HepG2 (cell line): ENCODE data around the gene GRM8. TPM values are rescaled to one million over a fixed set of nuclear protein-coding genes. Genes with fewer than 3 reads are reported as not detected.

Source experiments
- ATAC-seq: fragments of 200-7000 bp; cut with Tn5 transposase; 3 replicates; pipeline ENCODE4 v1.9.1; 2020; ENCODE audit warnings: mild to moderate bottlenecking, moderate library complexity
- BruUV-seq: library from RNA; stranded (reverse); fragments of 400-500 nt; replicated peaks from 2 replicates; lab custom pipeline; 2021; lab: Mats Ljungman, UMichigan
- CTCF ChIA-PET: fragments of 300-600 bp; formaldehyde crosslinking; extraction: SDS; loops from one replicate; lab custom pipeline; 2021; ENCODE audit warnings: low total read pairs, inconsistent platforms, low intra/inter-chr PET ratio; lab: Yijun Ruan, JAX
- POLR2A ChIA-PET: fragments of 350-600 bp; sonication (Branson Sonifier 250); formaldehyde crosslinking; loops from one replicate; lab custom pipeline; 2020; ENCODE audit warnings: antibody characterized with exemption, inconsistent platforms; lab: Yijun Ruan, JAX
- DNase-seq: peaks from one replicate; pipeline ENCODE4 v3.0.0-alpha.2; 2015; ENCODE audit warnings: low spot score
- FAIRE-seq: peaks from 3 replicates; lab custom pipeline; 2011; peaks lifted over from hg19 to GRCh38; lab: Jason Lieb, UNC
- H2AFZ ChIP-seq: one replicate; pipeline ENCODE4 v1.6.1; 2011; ENCODE audit warnings: low read length, inconsistent platforms
- H3K27ac ChIP-seq: fragments of 300-600 bp; 3 replicates; pipeline ENCODE4 v1.8.0; 2011; ENCODE audit warnings: mixed run types, mild to moderate bottlenecking, mixed read lengths, low read length, inconsistent platforms; ENCODE audit not compliant: insufficient read depth; ENCODE audit errors: extremely low read length
- H3K27me3 ChIP-seq, 2 experiments: fragments of 200-600 bp in 1 of 2; 2 replicates in 1 of 2; 3 replicates in 1 of 2; pipeline versions ENCODE4 v1.6.0 to v1.8.0; 2011; ENCODE audit warnings: low read length in 2 of 2, mild to moderate bottlenecking in 2 of 2, moderate library complexity in 2 of 2, inconsistent platforms in 1 of 2; ENCODE audit not compliant: insufficient read depth in 2 of 2, control insufficient read depth in 1 of 2
- H3K36me3 ChIP-seq, 2 experiments: fragments of 200-600 bp in 1 of 2; replicated peaks in 1 of 2; 2 replicates in 1 of 2; 3 replicates in 1 of 2; pipeline versions ENCODE4 v1.5.1 to v1.8.0; 2011; ENCODE audit warnings: low read length in 2 of 2, inconsistent platforms in 1 of 2; ENCODE audit not compliant: insufficient read depth in 2 of 2, control insufficient read depth in 1 of 2
- H3K4me1 ChIP-seq: 2 replicates; pipeline ENCODE4 v1.5.1; 2012; ENCODE audit warnings: low read length, inconsistent platforms; ENCODE audit not compliant: insufficient read depth
- H3K4me2 ChIP-seq: 2 replicates; pipeline ENCODE4 v1.6.0; 2011; ENCODE audit warnings: low read depth, low read length, inconsistent platforms
- H3K4me3 ChIP-seq, 3 experiments: fragments of 200-600 bp in 1 of 3; sonication (generic), shearing (Covaris generic) in 1 of 3; replicated peaks in 1 of 3; 2 replicates each; pipeline ENCODE4 v1.5.1; 2011 to 2016; ENCODE audit warnings: low read length in 3 of 3, inconsistent platforms in 2 of 3, low read depth in 2 of 3, mild to moderate bottlenecking in 2 of 3, control low read depth in 1 of 3, mixed read lengths in 1 of 3; ENCODE audit not compliant: insufficient read depth in 1 of 3
- H3K79me2 ChIP-seq: one replicate; pipeline ENCODE4 v1.6.1; 2011; ENCODE audit warnings: low read length, inconsistent platforms; ENCODE audit not compliant: insufficient read depth
- H3K9ac ChIP-seq: 2 replicates; pipeline ENCODE4 v1.6.0; 2011; ENCODE audit warnings: mild to moderate bottlenecking, low read depth, low read length, inconsistent platforms; ENCODE audit not compliant: insufficient read depth
- H3K9me3 ChIP-seq: 2 replicates; pipeline ENCODE4 v1.5.1; 2012; ENCODE audit warnings: mild to moderate bottlenecking, low read length
- H4K20me1 ChIP-seq: 2 replicates; pipeline ENCODE4 v1.6.0; 2011; ENCODE audit warnings: inconsistent platforms, mild to moderate bottlenecking, low read length, moderate library complexity; ENCODE audit not compliant: insufficient read depth
- HHEX ChIP-seq: IDR thresholded peaks from 2 replicates; pipeline ENCODE4 v1.6.1; 2016; ENCODE audit warnings: control low read depth
- HNRNPUL1 ChIP-seq: fragments of 200-400 bp; formaldehyde crosslinking; IDR thresholded peaks from 2 replicates; pipeline ENCODE4 v1.6.1; 2017; ENCODE audit warnings: low read depth, mild to moderate bottlenecking, low read length, moderate library complexity
- LCORL ChIP-seq, 2 experiments: fragments of 450-650 bp in 1 of 2; sonication (generic) in 1 of 2; formaldehyde crosslinking in 1 of 2; IDR thresholded peaks; 2 replicates each; pipeline versions ENCODE4 v1.5.0 to v1.6.1; 2017 to 2020; ENCODE audit warnings: antibody characterized with exemption in 1 of 2, missing genetic modification reagents in 1 of 2
- NFE2L2 ChIP-seq: fragments of 150-350 bp; IDR thresholded peaks from 2 replicates; pipeline ENCODE4 v1.6.1; 2014; ENCODE audit warnings: low read length
- RNF2 ChIP-seq: fragments of 450-650 bp; conservative IDR thresholded peaks from 2 replicates; pipeline ENCODE4 v1.6.1; 2016; ENCODE audit warnings: low read depth
- SALL2 ChIP-seq: sonication (generic); formaldehyde crosslinking; IDR thresholded peaks from 2 replicates; pipeline ENCODE4 v1.8.1; 2023; ENCODE audit warnings: mild to moderate bottlenecking, missing genetic modification reagents, inconsistent platforms
- TMF1 ChIP-seq: sonication (generic); formaldehyde crosslinking; IDR thresholded peaks from 2 replicates; pipeline ENCODE4 v1.8.1; 2022; ENCODE audit warnings: low read depth, missing genetic modification reagents
- ZNF136 ChIP-seq: sonication (generic); formaldehyde crosslinking; IDR thresholded peaks from 2 replicates; pipeline ENCODE4 v1.8.1; 2022; ENCODE audit warnings: low read depth, mild to moderate bottlenecking, moderate library complexity, missing genetic modification reagents
- ZNF205 ChIP-seq: IDR thresholded peaks from 2 replicates; pipeline ENCODE4 v1.6.1; 2018; ENCODE audit warnings: missing biosample characterization, missing genetic modification reagents
- ZNF33B ChIP-seq: sonication (generic); formaldehyde crosslinking; IDR thresholded peaks from 2 replicates; pipeline ENCODE4 v1.5.1; 2020; ENCODE audit warnings: mild to moderate bottlenecking, missing genetic modification reagents
- ZNF558 ChIP-seq: sonication (generic); formaldehyde crosslinking; IDR thresholded peaks from 2 replicates; pipeline ENCODE4 v1.9.0; 2022; ENCODE audit warnings: mild to moderate bottlenecking, missing genetic modification reagents, borderline replicate concordance
- ZNF607 ChIP-seq: sonication (generic); formaldehyde crosslinking; IDR thresholded peaks from 2 replicates; pipeline ENCODE4 v1.5.1; 2020; ENCODE audit warnings: missing genetic modification reagents, mild to moderate bottlenecking, borderline replicate concordance
- ZNF616 ChIP-seq: sonication (generic); formaldehyde crosslinking; IDR thresholded peaks from 2 replicates; pipeline ENCODE4 v1.5.0; 2020; ENCODE audit warnings: low read depth, mild to moderate bottlenecking, missing genetic modification reagents
- WGBS: methylation state at CpG from one replicate; pipeline ENCODE4 v1.1.6; 2017; ENCODE audit warnings: low lambda C conversion rate; 5-methylcytosine and 5-hydroxymethylcytosine counted together
- in situ Hi-C: cut with HindIII; loops from 2 replicates; pipeline ENCODE4 v1.10.0; 2017; ENCODE audit warnings: low pct_unique_long_range_greater_than_20kb; ENCODE audit not compliant: extremely low pct_ligation_motif_present
- intact Hi-C: fragments of 100-400 bp; cut with micrococcal nuclease; formaldehyde crosslinking; loops from one replicate; pipeline ENCODE4 v1.10.0; 2022; ENCODE audit not compliant: unreplicated experiment
- polyA plus RNA-seq, 8 experiments: library from polyadenylated mRNA; depleted of rRNA in 3 of 8; stranded (reverse) in 7 of 8; unstranded in 1 of 8; fragments of >200 nt; fragmentation: Illumina TruSeq in 4 of 8; extraction: Trizol in 4 of 8; gene quantifications; 2 replicates each; pipeline versions ENCODE4 v1.2.1 to v1.2.3, GENCODE V29; 2011 to 2016; ENCODE audit warnings: low read depth in 4 of 8, missing spikeins in 1 of 8, mixed read lengths in 1 of 8; ENCODE audit not compliant: insufficient read depth in 1 of 8
- total RNA-seq, 5 experiments: library from RNA; depleted of rRNA; stranded (reverse); fragments of >200 nt; fragmentation: Illumina TruSeq; extraction: Trizol; gene quantifications; 2 replicates each; pipeline ENCODE4 v1.2.3, GENCODE V29; 2016; ENCODE audit warnings: low read depth in 1 of 5
- TF ChIP-seq, protein P1 (sequence below): conservative IDR thresholded peaks from 2 replicates; pipeline ENCODE4 v1.6.1; 2018; ENCODE audit warnings: missing genetic modification reagents
- TF ChIP-seq, protein P2 (sequence below): sonication (generic); formaldehyde crosslinking; conservative IDR thresholded peaks from 2 replicates; pipeline ENCODE4 v1.4.0; 2020; ENCODE audit warnings: missing genetic modification reagents
- TF ChIP-seq, protein P3 (sequence below): IDR thresholded peaks from 2 replicates; pipeline ENCODE4 v1.6.1; 2012; ENCODE audit warnings: inconsistent platforms

The GRM8 gene
- total and polyA plus RNA-seq, 2 of the 13 experiments (the other 11 are each of a cell fraction or from before 2014, with no cell fraction given), result not detected

DNA sequence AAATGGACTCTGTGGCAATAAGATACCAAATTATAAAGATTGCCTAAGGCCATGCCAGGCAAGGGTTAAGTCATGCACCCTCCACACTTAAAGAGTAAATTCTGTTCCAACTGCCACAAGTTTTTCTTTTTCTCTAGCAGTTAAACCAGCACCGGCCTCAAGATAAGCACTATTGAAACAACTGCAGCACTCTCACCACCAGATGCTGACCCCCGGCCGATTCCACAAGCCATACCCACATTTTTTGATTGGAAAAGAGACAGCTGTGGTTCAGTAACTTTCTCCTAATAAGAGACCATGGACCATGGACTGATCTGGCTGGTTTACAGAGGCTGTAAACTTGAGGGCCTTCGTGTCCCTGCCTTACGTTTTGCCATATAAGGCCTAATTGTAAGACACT lies 44.9 kb downstream of the GRM8 start (continued):
- TF ChIP-seq, protein P1, sequence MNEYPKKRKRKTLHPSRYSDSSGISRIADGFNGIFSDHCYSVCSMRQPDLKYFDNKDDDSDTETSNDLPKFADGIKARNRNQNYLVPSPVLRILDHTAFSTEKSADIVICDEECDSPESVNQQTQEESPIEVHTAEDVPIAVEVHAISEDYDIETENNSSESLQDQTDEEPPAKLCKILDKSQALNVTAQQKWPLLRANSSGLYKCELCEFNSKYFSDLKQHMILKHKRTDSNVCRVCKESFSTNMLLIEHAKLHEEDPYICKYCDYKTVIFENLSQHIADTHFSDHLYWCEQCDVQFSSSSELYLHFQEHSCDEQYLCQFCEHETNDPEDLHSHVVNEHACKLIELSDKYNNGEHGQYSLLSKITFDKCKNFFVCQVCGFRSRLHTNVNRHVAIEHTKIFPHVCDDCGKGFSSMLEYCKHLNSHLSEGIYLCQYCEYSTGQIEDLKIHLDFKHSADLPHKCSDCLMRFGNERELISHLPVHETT (CRISPR knock-in tag), result no peak
- TF ChIP-seq, protein P2, sequence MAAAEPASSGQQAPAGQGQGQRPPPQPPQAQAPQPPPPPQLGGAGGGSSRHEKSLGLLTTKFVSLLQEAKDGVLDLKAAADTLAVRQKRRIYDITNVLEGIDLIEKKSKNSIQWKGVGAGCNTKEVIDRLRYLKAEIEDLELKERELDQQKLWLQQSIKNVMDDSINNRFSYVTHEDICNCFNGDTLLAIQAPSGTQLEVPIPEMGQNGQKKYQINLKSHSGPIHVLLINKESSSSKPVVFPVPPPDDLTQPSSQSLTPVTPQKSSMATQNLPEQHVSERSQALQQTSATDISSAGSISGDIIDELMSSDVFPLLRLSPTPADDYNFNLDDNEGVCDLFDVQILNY, result no peak
- no peak for TF ChIP-seq RNF2
- TF ChIP-seq ZNF558, result no peak
- no peak for TF ChIP-seq ZNF33B (CRISPR knock-in tag)
- no peak for TF ChIP-seq SALL2 (CRISPR knock-in tag)
- TF ChIP-seq ZNF616 (CRISPR knock-in tag), result no peak
- no peak for TF ChIP-seq HNRNPUL1
- no peak for TF ChIP-seq ZNF607 (CRISPR knock-in tag)
- TF ChIP-seq HHEX (CRISPR knock-in tag), result no peak

DNA sequence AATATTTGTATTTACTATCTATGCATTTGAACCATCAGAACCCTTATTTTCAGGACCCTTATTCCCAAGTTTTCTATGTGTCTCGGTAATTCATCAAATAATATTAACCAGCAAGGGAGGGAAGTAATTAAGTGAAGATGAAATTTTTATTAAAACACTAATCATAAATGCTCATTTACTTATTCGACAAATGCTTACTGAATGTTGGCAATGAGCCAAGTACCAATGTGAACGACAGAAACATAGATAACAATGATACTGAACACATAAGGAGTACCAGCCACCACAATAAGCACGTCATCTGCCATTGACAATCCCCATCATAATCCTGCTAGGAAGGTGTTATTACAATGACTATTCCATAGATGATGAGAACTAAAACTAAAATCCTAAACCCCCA lies 45.5 kb downstream of the GRM8 start:
- H2AFZ ChIP-seq, result no peak overlapping the region
- H3K27me3 ChIP-seq, result no peaks in the 10 kb centered on the region
- no peaks in the 10 kb centered on the region for H3K4me1 ChIP-seq
- ATAC-seq (no peak), DNase-seq (no peak), FAIRE-seq (no peak)
- no peaks in the 10 kb centered on the region for H3K9me3 ChIP-seq
- CTCF ChIA-PET, result no interaction called here
- no peak overlapping the region for H3K4me3 ChIP-seq
- H3K9ac ChIP-seq, result no peak overlapping the region
- H3K27ac ChIP-seq, result no peak overlapping the region
- no peaks in the 10 kb centered on the region for H3K36me3 ChIP-seq
- TF ChIP-seq NFE2L2 (no peak), ZNF205 (CRISPR knock-in tag) (no peak), ZNF136 (CRISPR knock-in tag) (no peak), TMF1 (CRISPR knock-in tag) (no peak), LCORL (IDR thresholded peaks at IDR 0.05) (peak; percentile 81), LCORL (CRISPR knock-in tag; IDR thresholded peaks at IDR 0.05) (no peak)
- TF ChIP-seq, protein P3, sequence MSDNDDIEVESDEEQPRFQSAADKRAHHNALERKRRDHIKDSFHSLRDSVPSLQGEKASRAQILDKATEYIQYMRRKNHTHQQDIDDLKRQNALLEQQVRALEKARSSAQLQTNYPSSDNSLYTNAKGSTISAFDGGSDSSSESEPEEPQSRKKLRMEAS, result no peak
- H4K20me1 ChIP-seq, result no peaks in the 10 kb centered on the region
- intact Hi-C loops (no loop called here), in situ Hi-C loops (no loop called here)
- no peak overlapping the region for H3K4me2 ChIP-seq
- BruUV-seq, result no TSS peak
- POLR2A ChIA-PET, result no interaction called here
- H3K79me2 ChIP-seq, result no peaks in the 10 kb centered on the region
- WGBS, result 3% methylated on average over 4 of the region's 4 CpGs
